OCI-LY1 (cell line): ENCODE measurements around the gene TNS3.

Experiments used
- EZH2 ChIP-seq: fragments of 200-600 bp; sonication (generic), shearing (Covaris generic); IDR thresholded peaks from 2 replicates; pipeline ENCODE4 v1.8.0; 2017; ENCODE audit warnings: borderline replicate concordance, mixed run types, mild to moderate bottlenecking, antibody characterized with exemption, low read length, moderate library complexity, mixed read lengths
- TF ChIP-seq, protein P1 (sequence below): fragments of 200-600 bp; sonication (generic), shearing (Covaris generic); IDR thresholded peaks from 2 replicates; pipeline ENCODE4 v1.5.1; 2017; ENCODE audit warnings: mild to moderate bottlenecking, antibody characterized with exemption, low read length, moderate library complexity, mixed read lengths

DNA sequence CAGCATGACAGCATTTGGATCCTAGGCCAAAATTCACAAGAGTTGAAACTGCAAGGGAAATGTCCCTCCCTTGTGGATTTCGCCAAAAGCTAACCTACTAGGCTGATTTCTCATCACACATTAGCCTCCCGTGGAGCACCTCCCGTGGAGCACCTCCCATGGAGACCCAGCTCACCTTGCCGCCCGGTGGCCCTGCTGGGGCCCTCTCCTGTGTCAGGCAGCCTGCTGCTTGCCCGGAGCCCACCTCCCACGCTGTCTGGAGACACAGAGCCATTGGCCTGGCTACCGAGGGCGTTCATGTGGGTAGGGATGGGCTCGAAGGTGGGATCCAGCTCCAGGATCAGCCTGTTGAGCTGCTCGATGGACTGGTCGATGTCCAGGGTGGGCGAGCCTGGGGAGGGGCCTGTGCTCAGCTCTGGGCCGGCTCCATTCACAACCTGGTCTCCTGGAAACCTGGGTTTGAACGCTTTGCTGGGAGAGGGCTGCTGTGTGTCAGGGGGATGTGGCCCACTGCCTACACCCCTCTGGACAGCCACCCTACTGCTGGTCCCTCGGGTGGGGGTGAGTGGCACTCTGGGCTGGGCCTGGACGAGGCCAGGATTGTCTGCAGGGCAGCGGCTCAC, 213.6 kb downstream of the TNS3 start:
- TF ChIP-seq, protein P1, sequence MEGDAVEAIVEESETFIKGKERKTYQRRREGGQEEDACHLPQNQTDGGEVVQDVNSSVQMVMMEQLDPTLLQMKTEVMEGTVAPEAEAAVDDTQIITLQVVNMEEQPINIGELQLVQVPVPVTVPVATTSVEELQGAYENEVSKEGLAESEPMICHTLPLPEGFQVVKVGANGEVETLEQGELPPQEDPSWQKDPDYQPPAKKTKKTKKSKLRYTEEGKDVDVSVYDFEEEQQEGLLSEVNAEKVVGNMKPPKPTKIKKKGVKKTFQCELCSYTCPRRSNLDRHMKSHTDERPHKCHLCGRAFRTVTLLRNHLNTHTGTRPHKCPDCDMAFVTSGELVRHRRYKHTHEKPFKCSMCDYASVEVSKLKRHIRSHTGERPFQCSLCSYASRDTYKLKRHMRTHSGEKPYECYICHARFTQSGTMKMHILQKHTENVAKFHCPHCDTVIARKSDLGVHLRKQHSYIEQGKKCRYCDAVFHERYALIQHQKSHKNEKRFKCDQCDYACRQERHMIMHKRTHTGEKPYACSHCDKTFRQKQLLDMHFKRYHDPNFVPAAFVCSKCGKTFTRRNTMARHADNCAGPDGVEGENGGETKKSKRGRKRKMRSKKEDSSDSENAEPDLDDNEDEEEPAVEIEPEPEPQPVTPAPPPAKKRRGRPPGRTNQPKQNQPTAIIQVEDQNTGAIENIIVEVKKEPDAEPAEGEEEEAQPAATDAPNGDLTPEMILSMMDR = no peak
- TF ChIP-seq EZH2 = no peak
